Endodermal cell (in vitro differentiated cells): Measurements from ENCODE around the gene CIBAR2. TPM values are rescaled to one million over a fixed set of nuclear protein-coding genes. Genes with fewer than 3 reads are reported as not detected.

Source experiments
- DNase-seq: peaks from one replicate; pipeline ENCODE4 v3.0.0-alpha.2; 2017
- H3K27ac ChIP-seq: 2 replicates; pipeline ENCODE4 v1.5.1; 2013; ENCODE audit warnings: mild to moderate bottlenecking, low read depth, low read length, moderate library complexity
- H3K27me3 ChIP-seq: 2 replicates; pipeline ENCODE4 v1.6.1; 2013; ENCODE audit warnings: mild to moderate bottlenecking, low read length, moderate library complexity; ENCODE audit not compliant: insufficient read depth, control insufficient read depth, poor library complexity, severe bottlenecking
- H3K36me3 ChIP-seq: 2 replicates; pipeline ENCODE4 v1.7.0; 2013; ENCODE audit warnings: mild to moderate bottlenecking, low read length, moderate library complexity; ENCODE audit not compliant: control insufficient read depth, insufficient read depth
- H3K4me1 ChIP-seq: one replicate; pipeline ENCODE4 v1.7.0; 2013; ENCODE audit warnings: low read length; ENCODE audit not compliant: control insufficient read depth, insufficient read depth
- H3K4me3 ChIP-seq: 2 replicates; pipeline ENCODE4 v1.5.1; 2013; ENCODE audit warnings: mild to moderate bottlenecking, low read length, moderate library complexity
- H3K9ac ChIP-seq: 2 replicates; pipeline ENCODE4 v1.6.1; 2013; ENCODE audit warnings: mild to moderate bottlenecking, low read length, moderate library complexity; ENCODE audit not compliant: poor library complexity, severe bottlenecking; ENCODE audit errors: extremely low read depth
- H3K9me3 ChIP-seq: 2 replicates; pipeline ENCODE4 v1.6.1; 2013; ENCODE audit warnings: mild to moderate bottlenecking, low read length, moderate library complexity; ENCODE audit not compliant: control insufficient read depth
- H3K27ac Mint-ChIP-seq: 2 replicates; pipeline ENCODE4 v1.8.0; 2020; ENCODE audit warnings: mixed read lengths
- H3K27me3 Mint-ChIP-seq: 2 replicates; pipeline ENCODE4 v1.8.0; 2021; ENCODE audit warnings: mild to moderate bottlenecking, mixed read lengths; ENCODE audit not compliant: insufficient read depth
- H3K36me3 Mint-ChIP-seq: 2 replicates; pipeline ENCODE4 v1.8.0; 2020; ENCODE audit warnings: low read depth, mixed read lengths
- H3K4me1 Mint-ChIP-seq: 2 replicates; pipeline ENCODE4 v1.8.0; 2020; ENCODE audit warnings: mixed read lengths
- H3K4me3 Mint-ChIP-seq: 2 replicates; pipeline ENCODE4 v1.8.0; 2020; ENCODE audit warnings: mild to moderate bottlenecking, moderate library complexity, mixed read lengths
- H3K9me3 Mint-ChIP-seq: 2 replicates; pipeline ENCODE4 v1.8.0; 2020; ENCODE audit warnings: mild to moderate bottlenecking, mixed read lengths
- WGBS, 2 experiments: methylation state at CpG; one replicate each; pipeline versions ENCODE4 v1.1.5 to v1.1.7; 2013; ENCODE audit warnings: missing lambda C conversion rate in 2 of 2, mixed read lengths in 1 of 2; ENCODE audit not compliant: insufficient coverage in 1 of 2, insufficient read length in 1 of 2; 5-methylcytosine and 5-hydroxymethylcytosine counted together
- total RNA-seq, 2 donors: library from RNA; stranded (reverse); fragmentation: NEBNext Ultra II Directional in 1 of 2; extraction: Animal tissue kit (Norgen Biotek cat#: 25700) in 1 of 2; gene quantifications; 2 replicates in 1 of 2; 3 replicates in 1 of 2; pipeline ENCODE4 v1.2.1, GENCODE V29; 2021
- TF ChIP-seq, protein P1 (sequence below): fragments of 200-600 bp; sonication (generic); conservative IDR thresholded peaks from 2 replicates; pipeline ENCODE4 v1.5.0; 2021; ENCODE audit warnings: antibody characterized with exemption, mild to moderate bottlenecking

CIBAR2 gene
- total RNA-seq, 2 donors from 2014 or later: not detected

DNA sequence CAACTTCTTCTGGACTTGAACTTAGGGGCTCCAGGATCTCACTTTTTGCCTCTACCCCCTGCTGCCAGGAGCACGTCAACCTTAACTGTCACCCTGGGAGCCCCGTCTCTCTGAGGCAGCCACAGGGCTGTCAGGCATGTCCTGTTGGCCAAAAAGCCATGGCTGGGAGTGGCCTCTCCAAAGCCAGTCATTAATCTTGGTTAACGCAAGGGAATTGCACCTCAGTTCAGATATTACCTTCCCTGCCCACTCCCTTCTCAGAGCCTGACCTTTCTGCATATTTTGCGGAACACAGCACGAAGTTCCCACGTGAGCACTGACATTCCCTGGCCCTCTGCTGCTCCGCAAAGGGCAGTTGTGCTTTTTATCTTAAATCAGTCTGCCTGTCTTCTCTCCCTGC, 44.2 kb upstream of the CIBAR2 start:
- no peaks in the 10 kb centered on the region for H3K9me3 Mint-ChIP-seq
- Histone ChIP-seq H3K27me3 (no peaks in the 10 kb centered on the region), H3K4me3 (no peak overlapping the region), H3K4me1 (peaks cover 3% of the 10 kb centered on the region), H3K36me3 (no peaks in the 10 kb centered on the region), H3K9me3 (no peaks in the 10 kb centered on the region), H3K27ac (no peak overlapping the region), H3K9ac (no peak overlapping the region)
- peaks cover 11% of the 10 kb centered on the region for H3K4me1 Mint-ChIP-seq
- no peak overlapping the region for H3K27ac Mint-ChIP-seq
- no peaks in the 10 kb centered on the region for H3K27me3 Mint-ChIP-seq
- TF ChIP-seq, protein P1, sequence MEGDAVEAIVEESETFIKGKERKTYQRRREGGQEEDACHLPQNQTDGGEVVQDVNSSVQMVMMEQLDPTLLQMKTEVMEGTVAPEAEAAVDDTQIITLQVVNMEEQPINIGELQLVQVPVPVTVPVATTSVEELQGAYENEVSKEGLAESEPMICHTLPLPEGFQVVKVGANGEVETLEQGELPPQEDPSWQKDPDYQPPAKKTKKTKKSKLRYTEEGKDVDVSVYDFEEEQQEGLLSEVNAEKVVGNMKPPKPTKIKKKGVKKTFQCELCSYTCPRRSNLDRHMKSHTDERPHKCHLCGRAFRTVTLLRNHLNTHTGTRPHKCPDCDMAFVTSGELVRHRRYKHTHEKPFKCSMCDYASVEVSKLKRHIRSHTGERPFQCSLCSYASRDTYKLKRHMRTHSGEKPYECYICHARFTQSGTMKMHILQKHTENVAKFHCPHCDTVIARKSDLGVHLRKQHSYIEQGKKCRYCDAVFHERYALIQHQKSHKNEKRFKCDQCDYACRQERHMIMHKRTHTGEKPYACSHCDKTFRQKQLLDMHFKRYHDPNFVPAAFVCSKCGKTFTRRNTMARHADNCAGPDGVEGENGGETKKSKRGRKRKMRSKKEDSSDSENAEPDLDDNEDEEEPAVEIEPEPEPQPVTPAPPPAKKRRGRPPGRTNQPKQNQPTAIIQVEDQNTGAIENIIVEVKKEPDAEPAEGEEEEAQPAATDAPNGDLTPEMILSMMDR: no peak
- 86 to 88% methylated on average over 7 of the region's 7 CpGs for WGBS, 2 experiments
- no peak for DNase-seq
- H3K4me3 Mint-ChIP-seq: no peak overlapping the region
- H3K36me3 Mint-ChIP-seq: no peaks in the 10 kb centered on the region

DNA sequence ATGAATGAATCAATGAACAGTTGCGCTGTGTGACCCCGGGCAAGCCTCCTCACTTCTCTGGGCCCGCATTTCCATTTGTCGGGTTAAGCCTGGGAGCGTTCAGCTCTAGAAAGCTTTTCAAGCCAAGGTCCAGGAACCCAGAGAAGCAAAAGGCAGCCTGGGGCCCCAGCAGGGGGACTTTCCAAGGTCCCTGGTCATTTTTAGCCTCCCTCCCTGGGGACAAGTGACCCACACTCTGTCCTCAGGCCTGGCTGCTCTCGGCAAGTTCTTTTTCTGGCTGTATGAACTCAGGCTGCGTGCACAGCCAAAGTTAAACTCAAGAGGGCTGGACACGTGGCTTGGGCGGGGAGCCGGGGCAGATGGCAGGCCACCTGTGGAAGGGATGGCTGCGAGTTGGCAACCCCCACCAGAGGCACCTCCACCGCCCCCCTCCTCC, 41.4 kb upstream of the CIBAR2 start:
- Histone ChIP-seq H3K27ac (no peak overlapping the region), H3K4me3 (no peak overlapping the region), H3K9ac (no peak overlapping the region), H3K9me3 (no peaks in the 10 kb centered on the region), H3K36me3 (no peaks in the 10 kb centered on the region), H3K4me1 (no peaks in the 10 kb centered on the region), H3K27me3 (no peaks in the 10 kb centered on the region)
- Mint-ChIP-seq H3K9me3 (no peaks in the 10 kb centered on the region), H3K4me3 (no peak overlapping the region), H3K27ac (no peak overlapping the region), H3K27me3 (peaks cover 4% of the 10 kb centered on the region), H3K4me1 (peaks cover 9% of the 10 kb centered on the region), H3K36me3 (no peaks in the 10 kb centered on the region)
- no peak for DNase-seq
- TF ChIP-seq, protein P1: no peak
- WGBS, 2 experiments: 88 to 93% methylated on average over 4 to 12 of the region's 12 CpGs

DNA sequence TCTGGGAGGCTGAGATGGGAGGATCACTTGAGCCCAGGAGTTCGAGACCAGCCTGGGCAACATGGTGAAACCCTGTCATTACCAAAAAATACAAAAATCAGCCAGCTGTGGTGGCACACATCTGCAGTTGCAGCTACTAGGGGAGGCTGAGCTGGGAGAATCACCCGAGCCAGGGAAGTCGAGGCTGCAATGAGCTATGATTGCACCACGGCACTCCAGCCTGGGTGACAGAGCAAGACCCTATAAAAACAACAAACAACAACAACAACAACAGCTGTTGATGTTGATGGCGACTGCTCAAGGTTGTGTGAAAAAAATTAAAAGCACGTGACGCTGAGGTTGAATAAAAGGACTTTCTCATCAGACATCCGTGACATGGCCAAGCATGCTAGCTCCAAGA, 40.8 kb upstream of the CIBAR2 start:
- no peaks in the 10 kb centered on the region for H3K36me3 ChIP-seq
- peaks cover 4% of the 10 kb centered on the region for H3K27me3 Mint-ChIP-seq
- WGBS, 2 experiments: 89 to 90% methylated on average over 7 to 8 of the region's 8 CpGs
- no peaks in the 10 kb centered on the region for H3K36me3 Mint-ChIP-seq
- DNase-seq: no peak
- TF ChIP-seq, protein P1: no peak
- no peaks in the 10 kb centered on the region for H3K9me3 Mint-ChIP-seq
- H3K27ac ChIP-seq: no peak overlapping the region
- no peak overlapping the region for H3K4me3 Mint-ChIP-seq
- no peaks in the 10 kb centered on the region for H3K27me3 ChIP-seq
- H3K9me3 ChIP-seq: no peaks in the 10 kb centered on the region
- H3K4me1 Mint-ChIP-seq: peaks cover 6% of the 10 kb centered on the region
- H3K4me3 ChIP-seq: no peak overlapping the region
- H3K4me1 ChIP-seq: no peaks in the 10 kb centered on the region
- no peak overlapping the region for H3K9ac ChIP-seq
- H3K27ac Mint-ChIP-seq: no peak overlapping the region
